Stimulated activated CD4-positive, alpha-beta T cell treated with anti-CD3 and anti-CD28 coated beads, TNF-alpha, amount 100 ng/mL, for 48 hours (primary cell): ENCODE results near the gene OGA.

Experiments used
- DNase-seq, 3 donors: peaks; one replicate each; pipeline ENCODE4 v3.0.0-alpha.2; 2020; ENCODE audit warnings: low read depth in 3 of 3

Gene OGA

DNA sequence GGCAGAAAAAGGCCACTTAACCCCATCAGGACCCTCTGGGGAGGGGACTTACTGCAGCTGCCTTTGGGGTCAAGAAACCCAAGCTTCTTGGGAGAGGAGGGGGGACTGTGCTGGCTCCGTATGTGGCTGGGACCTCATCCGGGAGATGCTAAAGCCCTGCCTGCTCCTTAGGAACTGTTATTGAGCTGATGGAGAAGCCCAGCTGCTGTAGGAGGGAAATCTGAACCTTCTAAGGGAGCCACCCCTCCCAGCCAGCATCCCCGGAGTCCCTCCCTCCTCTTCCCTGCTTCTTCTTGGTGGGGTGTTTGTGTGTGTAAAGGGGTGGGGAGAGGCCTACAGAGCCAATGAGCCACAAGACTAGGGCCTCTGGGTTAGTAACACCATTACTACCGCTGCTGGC is 17.1 kb upstream of the OGA start:
- DNase-seq, result no peak

DNA sequence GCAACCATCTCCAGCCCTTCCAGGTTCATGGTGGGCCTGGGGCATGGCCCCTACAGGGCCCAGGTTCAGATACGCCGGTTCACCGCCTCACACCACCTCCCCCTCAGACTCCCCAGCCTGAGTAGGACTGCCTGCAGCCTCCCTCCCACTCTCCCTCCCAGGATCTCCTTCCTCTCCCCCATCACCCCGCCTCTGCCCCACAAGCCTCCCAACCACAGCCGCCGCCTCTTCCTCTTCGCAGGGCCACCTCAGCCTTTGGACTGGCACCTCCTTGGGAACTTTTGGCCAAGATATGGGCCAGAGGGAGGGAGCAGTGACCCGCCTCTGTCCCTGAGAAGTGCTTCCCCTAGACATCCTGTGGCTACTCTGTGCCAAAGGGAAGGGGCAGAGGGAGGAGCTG is 16.1 kb upstream of the OGA start:
- no peak for DNase-seq

DNA sequence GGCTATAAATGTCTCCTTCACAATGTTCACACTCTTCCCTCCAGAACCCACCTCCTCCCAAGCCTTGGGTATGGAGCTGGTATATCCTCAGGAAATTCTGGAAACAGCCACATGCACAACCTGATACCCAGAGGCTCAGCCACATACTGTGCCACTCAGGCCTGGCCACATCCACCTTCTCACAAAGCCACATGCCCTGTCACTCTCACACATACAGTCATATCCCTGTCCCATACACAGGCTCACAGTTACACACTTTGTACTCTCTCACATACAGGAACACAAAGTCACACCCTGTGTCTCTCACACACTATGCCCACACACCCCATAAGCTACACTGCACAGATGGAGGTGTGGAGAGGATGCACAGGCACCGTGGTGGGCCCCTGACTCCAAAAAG is 15.2 kb upstream of the OGA start:
- DNase-seq, result no peak

DNA sequence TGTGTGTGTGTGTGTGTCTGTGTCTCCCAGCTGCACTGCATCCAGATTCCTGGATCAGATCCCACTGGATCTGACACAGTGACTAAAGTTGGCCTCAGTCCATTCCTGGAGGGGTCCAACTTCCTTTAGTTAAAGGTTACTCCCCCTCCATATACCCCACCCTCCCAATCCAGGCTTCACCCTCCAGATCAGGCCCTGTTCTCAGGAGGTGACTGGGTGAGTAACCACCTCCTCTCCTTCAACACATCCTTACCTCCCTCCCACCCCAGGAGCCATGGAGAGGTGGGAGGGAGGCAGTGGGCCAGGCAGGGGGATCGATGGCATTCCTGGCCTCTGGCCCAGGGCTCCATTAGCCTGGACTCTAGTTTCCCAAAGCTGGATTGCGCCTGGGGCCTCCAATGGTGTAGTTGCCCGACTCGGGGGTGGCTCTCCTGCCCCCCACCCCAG is 14.1 kb upstream of the OGA start:
- no peak for DNase-seq

DNA sequence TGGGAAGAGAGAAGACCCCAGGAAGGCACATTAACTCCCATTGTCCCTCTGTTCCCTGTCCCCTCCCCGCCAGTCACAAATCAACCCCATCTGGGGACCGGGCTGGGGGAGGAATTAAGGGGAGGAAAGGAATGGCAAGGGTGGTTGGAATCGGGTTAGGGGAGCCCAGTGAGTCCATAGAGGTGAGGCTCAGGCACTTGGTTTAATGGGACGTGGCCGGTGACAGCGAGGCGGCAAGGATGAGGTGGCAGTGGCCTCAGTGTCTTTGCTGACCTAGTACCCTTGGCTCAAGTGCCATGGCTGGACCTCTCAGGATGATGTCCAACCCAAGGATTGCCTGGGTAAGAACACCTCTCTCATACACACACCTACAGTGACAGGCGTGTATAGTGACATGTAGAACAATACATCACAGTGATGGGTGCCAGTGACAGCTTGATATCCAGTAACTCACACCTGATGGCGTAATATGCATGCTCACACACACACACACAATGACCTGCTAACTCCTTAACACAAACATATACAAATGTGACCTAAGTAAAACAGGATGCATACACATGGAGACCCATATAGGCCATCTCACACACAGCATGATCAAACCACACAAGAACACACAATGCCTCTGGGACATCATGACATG is 13.0 kb upstream of the OGA start:
- DNase-seq, result no peak

DNA sequence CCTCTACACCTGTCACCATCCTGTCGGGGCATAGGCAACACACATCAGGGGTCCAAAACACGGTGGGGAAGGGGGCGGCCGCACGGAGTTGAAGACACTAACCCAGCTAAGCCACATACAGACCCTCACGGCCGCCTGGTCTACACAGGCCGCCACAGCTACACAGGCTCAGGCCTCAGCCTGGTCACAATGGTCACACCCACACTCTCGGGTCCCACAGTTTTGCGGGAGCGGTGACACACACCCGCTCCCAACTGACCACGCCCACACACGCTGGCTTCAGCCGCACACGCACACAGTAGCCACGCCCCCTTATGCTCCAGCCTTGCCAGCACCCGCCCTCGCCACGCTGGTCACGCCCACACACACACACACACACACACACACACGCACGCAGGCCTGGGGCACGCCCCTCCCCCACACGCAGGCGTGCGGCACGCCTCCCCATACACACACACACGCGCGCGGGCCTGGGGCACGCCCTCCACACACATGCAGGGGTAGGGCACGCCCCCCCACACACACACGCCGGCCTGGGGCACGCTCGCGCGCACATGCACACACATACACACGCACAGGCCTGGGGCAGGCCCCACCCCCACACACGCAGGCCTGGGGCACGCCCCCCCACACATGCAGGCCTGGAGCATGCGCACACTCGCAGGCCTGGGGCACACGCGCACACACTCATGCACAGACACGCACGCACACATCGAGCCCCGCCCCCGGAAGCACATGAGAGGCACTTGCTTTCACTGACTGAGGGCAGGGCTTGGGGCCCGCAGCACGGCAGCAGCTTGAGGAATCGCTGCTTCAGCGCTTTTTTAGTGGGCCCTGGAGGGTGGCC is 12.3 kb upstream of the OGA start:
- peak; percentile 76 to 92 (median 87) for DNase-seq

DNA sequence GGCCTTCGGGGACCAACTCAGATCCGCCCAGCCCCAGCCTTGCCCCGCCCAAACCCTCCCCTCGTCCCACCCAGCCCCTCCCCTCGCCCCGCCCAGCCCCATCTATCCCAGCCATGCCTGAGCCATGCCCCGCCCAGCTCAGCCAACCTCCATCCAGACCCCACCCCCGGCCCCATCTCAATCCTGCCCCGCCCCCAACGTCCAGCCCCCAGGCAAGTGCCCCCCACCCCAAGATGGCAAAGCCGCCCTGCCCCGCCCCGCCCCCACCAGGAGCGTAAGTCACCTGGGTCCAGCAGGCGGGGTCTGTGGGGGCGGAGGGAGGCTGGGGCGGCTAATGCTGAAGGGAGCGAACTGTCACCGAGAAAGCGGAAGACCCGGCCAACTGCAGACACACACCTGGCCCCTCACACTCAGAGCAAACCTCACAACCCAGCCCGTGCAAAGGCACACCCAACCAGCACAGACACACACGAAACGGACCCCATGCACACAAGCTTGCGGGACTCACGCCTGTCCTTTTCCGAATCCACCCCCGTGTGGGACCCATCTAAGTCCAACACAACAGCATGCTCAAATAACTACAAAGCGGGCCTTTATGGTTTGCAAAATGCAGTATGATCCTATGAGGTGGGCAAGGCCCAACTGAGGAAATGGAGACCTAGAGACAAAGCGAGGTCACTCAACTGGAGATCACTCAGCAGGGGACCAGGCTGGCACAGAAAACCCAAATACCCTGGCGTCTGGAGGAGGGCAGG is 11.5 kb upstream of the OGA start:
- peak in 2 of 3 donors; percentile 33 to 67 for DNase-seq

DNA sequence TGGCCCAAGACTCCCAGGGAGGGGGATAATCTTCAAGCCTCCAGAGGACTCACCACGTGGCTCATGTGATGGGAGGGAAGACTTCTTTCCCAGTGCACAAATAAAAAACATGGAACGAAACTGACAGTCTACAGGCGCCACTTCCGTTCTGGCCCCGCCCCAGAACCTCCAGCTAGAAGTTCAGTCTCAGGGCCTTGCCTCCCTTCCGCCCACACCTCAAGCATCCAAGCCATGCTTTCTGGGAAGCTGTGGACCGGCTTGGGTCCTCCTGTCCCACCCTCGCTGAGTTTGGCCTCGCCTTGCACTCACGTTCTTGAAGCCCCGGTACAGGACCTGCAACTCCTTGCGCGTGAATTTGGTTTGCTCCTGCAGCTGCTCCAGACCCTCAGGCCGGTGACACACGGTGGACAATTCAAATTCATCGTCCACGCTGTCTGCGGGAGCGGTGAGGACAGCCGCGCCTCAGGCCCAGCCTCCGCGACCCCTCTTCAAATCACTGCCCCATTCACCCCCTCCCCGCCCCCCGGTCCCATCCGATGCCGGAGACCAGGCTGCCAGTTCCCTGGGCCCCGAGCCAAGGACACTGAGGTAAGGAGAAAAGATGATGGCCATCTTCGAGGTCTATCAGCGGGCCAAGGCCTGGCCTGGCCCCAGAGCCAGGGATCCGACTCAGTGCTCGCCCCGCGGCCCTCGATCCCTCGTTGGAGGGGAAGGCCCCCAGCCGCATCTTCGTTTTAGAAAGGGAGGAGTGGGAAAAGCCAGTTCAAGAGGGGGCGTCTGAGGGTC is 10.7 kb upstream of the OGA start:
- DNase-seq, result no peak

DNA sequence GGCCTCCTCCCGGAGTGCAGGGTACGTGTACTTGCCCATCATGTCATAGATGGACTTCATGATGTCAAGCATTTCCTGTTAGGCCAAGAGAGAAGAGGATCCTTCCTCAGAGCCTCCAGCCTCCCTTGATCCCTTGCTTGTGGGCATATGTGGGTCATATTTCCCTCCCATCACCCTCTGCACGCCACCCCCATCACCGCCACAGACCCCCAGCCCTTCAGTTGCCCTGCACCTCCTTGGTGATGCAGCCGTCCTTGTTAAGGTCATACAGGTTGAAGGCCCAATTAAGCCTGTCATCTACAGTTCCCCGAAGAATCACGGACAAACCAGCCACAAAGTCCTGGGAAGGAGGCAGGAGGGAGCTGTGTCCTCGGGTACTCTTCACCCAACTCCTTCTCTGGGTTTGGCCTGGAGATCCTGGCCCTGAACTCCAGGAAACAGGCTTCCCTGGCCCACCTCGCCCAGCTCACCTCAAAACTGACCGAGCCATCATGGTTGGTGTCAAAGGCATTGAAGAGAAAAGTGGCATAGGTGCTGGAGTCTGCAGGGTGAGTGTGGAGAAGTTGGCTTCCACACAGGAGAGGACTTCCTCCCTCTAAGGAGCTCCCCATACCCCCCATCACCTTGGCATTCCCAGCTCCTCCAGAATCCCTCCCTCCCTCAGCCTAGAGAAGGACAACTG is 9.8 kb upstream of the OGA start:
- DNase-seq, result no peak

DNA sequence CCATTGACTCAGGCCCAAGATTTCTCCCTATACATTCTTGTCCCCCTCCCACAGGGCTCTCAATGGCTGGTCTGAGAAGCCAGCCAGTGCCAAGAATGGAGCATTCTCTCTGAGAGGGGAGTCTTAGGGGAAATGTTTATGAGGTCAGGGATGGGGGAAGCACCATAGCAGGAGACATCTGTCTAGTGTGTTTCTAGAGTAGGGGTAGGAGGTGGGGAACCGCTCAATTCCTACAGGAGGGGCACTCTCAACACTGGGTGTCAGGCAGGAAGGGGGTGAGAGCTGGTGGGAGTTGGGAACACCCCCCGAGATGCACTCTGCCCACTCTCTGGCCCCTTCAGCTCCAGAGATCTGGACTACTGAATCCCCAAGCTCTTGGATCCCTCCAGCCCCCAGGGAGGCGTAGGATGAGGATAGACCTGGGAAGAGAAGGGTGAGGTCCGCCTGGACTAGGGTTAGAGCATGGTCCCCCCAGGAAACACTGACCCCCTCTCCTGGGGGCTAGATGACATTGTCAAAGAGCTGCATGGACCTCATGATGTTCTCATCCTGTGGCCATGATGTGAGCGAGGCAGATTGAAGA is 8.7 kb upstream of the OGA start:
- no peak for DNase-seq

DNA sequence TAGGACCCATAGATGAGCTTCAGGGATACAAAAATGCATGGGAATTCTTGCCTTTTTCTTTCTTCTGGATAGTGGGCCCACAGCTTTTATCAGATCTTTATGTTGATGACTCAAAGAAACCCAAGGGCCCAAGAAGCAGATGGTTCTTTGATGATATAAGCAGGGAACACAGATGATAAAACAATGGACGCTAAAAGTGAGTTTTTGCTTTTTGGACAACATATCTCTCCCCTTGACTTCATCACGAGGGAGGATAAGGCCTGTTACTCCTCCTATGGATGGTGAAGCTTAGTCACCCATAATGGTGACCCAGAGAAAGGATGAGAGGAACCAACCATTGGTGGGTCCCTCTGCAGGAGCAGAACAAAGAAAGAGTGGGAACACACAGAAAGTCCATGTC is 6.5 kb upstream of the OGA start:
- DNase-seq, result no peak

DNA sequence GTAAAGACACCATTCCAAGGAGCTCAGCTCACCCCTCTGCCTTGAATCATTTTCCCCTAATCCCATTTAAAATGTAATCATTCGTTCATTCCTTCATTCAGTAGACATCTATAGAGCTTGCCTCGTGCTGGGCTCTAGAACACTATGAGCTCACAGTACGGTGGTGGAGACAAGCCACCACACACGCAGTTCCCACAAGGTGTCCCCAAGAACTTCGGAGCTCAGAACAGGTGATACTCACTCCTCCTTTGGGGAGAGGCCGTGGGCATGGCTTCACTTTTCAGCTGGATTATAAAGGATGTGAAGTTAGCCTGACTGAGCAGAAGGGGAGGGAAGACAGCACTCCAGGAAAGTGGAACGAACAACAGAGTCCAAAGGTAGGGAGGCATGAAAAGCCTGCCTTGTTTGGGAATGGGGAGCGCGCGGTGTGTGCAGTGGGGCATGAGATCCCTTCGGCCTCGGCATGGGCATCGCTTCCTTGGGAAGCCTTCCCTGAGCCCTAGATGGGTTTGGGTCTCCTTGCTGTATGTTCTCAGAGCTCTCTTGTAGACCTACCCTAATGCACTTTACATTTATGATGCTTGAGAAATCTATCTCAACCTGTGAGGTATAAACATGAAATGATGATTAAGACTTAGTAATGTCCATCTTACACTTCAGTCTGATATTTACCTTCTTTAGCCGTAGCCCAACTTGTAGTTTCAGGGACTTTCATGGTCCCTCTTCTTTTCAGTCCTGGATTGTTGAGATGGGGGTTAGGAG is 809 bp upstream of the OGA start:
- DNase-seq, result no peak

DNA sequence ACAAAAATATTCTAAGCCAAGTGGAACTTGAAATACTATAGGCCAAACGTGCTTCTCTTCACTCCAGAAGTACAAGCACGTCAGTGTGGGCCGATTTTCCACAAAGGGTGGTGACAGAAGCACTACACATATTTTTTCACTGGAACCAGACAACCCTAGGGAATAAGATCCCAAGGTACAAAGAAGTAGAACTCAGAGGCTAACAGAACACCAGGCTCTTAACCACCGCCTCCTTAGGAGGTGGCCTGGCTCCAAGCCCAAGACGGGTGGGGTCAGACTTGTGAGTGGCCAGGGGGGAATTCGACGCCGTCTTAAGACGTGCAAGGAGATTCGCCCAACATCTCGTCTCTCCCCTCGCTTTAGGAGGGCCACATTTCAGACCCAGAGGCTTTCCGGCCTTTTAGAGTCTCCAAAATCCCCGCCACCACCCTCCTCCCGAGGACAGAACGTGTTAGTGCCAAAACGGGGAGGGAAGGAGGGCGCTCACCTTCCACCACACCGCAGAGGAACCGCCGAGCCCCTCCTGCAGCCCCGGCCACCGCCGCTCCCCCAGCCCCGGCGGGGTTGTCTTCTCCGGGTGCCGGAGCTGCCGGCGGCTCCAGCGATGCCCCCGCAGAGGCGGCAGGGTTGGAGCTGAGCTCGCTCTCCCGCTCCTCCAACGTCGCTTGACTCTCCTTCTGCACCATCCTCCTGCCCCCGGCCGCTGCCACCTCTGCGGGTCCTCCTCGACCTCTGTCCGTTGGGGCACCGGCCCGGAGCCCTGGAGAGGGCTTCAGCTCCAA is 716 bp downstream of the OGA start:
- DNase-seq, result peak in 1 of 3 donors; percentile 27

DNA sequence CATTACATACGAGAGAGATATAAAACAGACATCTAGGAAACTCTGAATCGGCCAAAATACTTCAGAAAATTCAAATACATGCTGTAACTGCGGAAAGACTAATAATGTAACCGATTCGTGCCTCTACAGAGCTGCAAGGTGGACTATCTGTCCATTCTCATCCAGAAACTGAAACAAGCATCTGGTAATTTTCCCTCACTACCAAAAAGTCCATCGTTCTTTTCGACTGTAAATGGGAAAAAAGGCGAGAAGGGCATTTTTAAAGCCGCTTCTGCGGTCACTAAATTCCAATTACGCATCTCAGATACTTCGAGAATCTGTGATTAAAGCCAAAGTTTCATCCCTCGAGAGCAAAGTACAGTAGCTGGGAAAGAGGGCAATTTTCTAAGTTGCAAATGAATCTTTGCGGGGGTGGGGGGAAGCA is 1.3 kb downstream of the OGA start:
- DNase-seq, result no peak

DNA sequence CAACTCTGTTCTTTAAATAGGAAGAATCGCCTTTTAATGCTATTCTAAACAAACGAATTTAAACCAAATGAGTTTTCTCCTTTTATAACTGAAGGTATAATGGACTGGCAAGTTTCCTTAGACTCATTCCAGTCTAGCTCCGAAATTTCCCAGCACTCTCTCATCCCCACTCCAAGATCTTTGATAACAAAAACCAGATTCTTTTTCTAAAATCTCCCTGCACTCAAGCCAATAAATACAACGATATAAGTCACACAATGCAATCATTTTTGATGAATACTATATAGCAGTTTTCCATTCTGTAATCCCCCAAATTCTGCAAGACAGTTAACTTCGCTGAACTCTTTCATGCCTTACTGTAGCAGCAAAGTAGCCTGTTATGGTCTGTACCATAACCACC is 1.9 kb downstream of the OGA start:
- no peak for DNase-seq

DNA sequence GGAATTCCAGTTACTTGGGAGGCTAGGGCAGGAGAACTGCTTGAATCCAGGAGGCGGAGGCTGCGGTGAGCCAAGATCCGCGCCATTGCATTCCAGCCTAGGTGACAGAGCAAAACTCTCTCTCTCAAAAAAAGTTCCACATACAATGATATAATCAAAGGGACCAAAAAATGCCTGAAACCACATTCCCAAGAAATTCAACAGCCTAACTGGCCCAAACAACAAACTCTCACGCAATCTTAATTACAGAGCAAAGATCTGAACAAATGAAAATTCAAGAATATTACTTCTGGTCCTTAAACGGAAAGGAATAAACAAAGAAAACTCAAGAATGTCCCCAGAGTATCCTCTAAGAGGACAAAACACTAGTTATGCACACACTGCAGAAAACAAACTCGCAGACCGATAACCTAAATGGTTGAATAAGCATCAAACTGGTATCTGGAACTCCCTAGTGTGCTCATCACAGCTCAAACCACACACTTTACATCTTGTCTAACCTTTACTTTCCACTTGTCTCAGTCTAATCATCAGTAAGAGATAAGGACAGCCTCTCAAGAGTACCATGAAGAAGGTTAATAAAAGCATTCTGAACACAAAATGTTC is 3.7 kb downstream of the OGA start:
- no peak for DNase-seq

DNA sequence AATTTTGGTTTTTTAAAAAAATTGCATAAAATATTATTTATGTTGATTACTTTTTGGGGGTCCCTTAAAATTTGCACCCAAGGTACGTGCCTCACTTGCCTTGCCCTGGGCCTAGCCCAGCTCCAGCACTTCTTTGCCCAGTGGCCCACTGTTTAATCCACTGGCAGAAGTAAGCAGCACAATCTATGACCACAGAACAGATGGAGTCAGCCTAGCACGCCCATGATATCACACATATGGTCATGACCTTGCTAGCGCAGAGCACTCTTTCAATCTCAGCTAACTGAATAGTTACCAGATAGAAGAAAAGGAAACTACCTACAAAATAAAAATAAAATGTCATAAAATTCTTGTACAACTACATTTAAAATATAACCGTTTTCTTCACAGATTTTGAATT is 5.6 kb downstream of the OGA start:
- no peak for DNase-seq

DNA sequence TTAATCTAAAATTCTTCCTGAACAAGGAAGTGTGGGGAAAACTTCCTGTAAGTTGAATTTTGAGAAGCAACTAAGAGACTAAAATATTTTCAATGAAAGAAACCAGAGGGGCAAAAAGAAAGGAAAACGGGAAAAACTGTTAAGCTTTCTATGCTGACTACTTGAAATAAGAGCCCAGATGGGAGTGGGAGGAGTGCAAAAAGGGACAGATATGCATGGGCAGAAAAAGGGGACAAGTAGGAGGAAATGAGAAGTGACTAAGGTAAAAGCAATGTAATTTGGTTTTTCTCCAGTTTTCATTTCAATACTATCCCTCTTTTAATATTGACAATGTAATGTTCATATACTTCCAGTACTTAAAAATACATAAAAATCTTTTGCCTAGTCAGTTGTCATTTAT is 11.1 kb downstream of the OGA start:
- DNase-seq, result no peak

DNA sequence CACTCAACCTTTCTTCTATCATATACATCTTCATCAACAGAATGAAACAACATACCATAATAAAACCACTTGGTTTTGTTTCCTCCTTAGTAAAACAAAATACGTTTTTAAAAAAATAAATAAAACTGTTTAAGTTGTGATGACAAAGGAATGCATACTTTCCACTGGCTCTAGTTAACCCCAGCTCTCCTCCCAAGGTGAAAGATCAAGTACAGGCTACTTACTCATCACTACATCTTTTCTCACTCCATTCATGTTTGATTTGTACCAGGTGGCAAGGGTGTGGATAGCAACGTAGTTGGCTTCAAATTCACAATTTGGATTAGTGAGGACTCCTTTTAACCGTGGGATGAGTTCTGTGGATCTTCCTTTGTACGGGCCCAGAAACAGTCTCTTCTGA is 14.7 kb downstream of the OGA start:
- no peak for DNase-seq
